Measurements from ENCODE around the gene SNRPA. TPM values are rescaled to one million over a fixed set of nuclear protein-coding genes. Genes with fewer than 3 reads are reported as not detected.
A peak's percentile ranks its signal among the peaks of the same experiment; 100 is the strongest.

Gene SNRPA
- total and polyA plus RNA-seq, 2 of the 13 experiments (the other 11 are each of a cell fraction or from before 2014, with no cell fraction given): 59.6 to 162 TPM

- Histone ChIP-seq H3K9ac (ENCODE audit: insufficient read depth, low read depth, low read length) (peak overlapping the region; percentile 90), H3K4me3 (replicated peaks in 1 of 3; ENCODE audit: insufficient read depth in 1 of 3, low read depth in 2 of 3, low read length in 3 of 3) (peak overlapping the region; percentile 77 to 94 (median 93); a peak in 5 of 6 replicates), H3K79me2 (ENCODE audit: insufficient read depth, low read length) (peaks cover 30% of the 10 kb centered on the region), H3K36me3 (replicated peaks in 1 of 2; ENCODE audit: control insufficient read depth in 1 of 2, insufficient read depth in 2 of 2, low read length in 2 of 2) (peaks cover 4 to 9% of the 10 kb centered on the region in 2 experiments; a peak in 2 of 5 replicates), H3K9me3 (ENCODE audit: low read length) (no peaks in the 10 kb centered on the region), H4K20me1 (ENCODE audit: insufficient read depth, low read length) (peaks cover 2% of the 10 kb centered on the region; the same call in 1 of the 2 replicates), H3K4me2 (ENCODE audit: low read depth, low read length) (peak overlapping the region; percentile 91), H2AFZ (ENCODE audit: low read length) (no peak overlapping the region), H3K27ac (ENCODE audit: extremely low read length, insufficient read depth, low read length) (no peak overlapping the region), H3K4me1 (ENCODE audit: insufficient read depth, low read length) (peaks cover 66% of the 10 kb centered on the region), H3K27me3 (ENCODE audit: control insufficient read depth in 1 of 2, insufficient read depth in 2 of 2, low read length in 2 of 2) (no peaks in the 10 kb centered on the region; a peak in 1 of 5 replicates)
- in situ Hi-C loops (cut with HindIII; ENCODE audit: extremely low pct_ligation_motif_present, low pct_unique_long_range_greater_than_20kb): no loop called here
- TF ChIP-seq TCF7L2 (IDR thresholded peaks at IDR 0.05; ENCODE audit: low read depth, low read length) (no peak), HNRNPL (IDR thresholded peaks at IDR 0.05; ENCODE audit: low read depth, low read length) (peak; percentile 70; the same call in 1 of the 2 replicates), SRY (CRISPR knock-in tag; IDR thresholded peaks at IDR 0.05) (no peak)
- TF ChIP-seq, protein P1, sequence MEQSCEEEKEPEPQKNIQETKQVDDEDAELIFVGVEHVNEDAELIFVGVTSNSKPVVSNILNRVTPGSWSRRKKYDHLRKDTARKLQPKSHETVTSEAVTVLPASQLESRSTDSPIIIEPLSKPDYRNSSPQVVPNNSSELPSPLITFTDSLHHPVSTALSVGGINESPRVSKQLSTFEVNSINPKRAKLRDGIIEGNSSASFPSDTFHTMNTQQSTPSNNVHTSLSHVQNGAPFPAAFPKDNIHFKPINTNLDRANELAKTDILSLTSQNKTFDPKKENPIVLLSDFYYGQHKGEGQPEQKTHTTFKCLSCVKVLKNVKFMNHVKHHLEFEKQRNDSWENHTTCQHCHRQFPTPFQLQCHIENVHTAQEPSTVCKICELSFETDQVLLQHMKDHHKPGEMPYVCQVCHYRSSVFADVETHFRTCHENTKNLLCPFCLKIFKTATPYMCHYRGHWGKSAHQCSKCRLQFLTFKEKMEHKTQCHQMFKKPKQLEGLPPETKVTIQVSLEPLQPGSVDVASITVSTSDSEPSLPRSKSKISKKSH (CRISPR knock-in tag; IDR thresholded peaks at IDR 0.05; ENCODE audit: borderline replicate concordance): 0 out of 2 replicates have a peak, but pooled peaks have one; percentile 37
- POLR2A ChIA-PET: interaction anchor here (3.5 to 5.0 kb wide), 2 partner anchors 23 to 50 kb away, joined by 28 to 44 read pairs; partner anchors contain the start of genes ACTMAP, RAB4B and SNRPA
- no peak for FAIRE-seq
- intact Hi-C loops (cut with micrococcal nuclease; ENCODE audit: unreplicated experiment): no loop called here
- CTCF ChIA-PET (ENCODE audit: low intra/inter-chr PET ratio, low total read pairs): no interaction called here
- ATAC-seq: no peak
- BruUV-seq (replicated peaks): no TSS peak
- DNase-seq (ENCODE audit: low spot score): no peak
- 92% methylated on average over 13 of the region's 27 CpGs for WGBS (ENCODE audit: low lambda C conversion rate)
Measured at GRCh38 chr19:40800339-40800996, 49.5 kb downstream of the SNRPA start.

GRCh38 chr19:40800997-40801377 lies 50.0 kb downstream of the SNRPA start:
- intact Hi-C loops (cut with micrococcal nuclease; ENCODE audit: unreplicated experiment): no loop called here
- no peak for DNase-seq (ENCODE audit: low spot score)
- BruUV-seq (replicated peaks): no TSS peak
- H3K27me3 ChIP-seq (ENCODE audit: control insufficient read depth in 1 of 2, insufficient read depth in 2 of 2, low read length in 2 of 2): no peaks in the 10 kb centered on the region; a peak in 2 of 5 replicates
- POLR2A ChIA-PET: interaction anchor here (1.5 to 5.0 kb wide), 4 partner anchors 23 to 84 kb away, joined by 3 to 44 read pairs (median 16); partner anchors contain the start of genes ACTMAP, COQ8B, ITPKC and RAB4B
- H3K79me2 ChIP-seq (ENCODE audit: insufficient read depth, low read length): peaks cover 34% of the 10 kb centered on the region
- in situ Hi-C loops (cut with HindIII; ENCODE audit: extremely low pct_ligation_motif_present, low pct_unique_long_range_greater_than_20kb): no loop called here
- peaks cover 2% of the 10 kb centered on the region; the same call in 1 of the 2 replicates for H4K20me1 ChIP-seq (ENCODE audit: insufficient read depth, low read length)
- H3K4me1 ChIP-seq (ENCODE audit: insufficient read depth, low read length): peaks cover 66% of the 10 kb centered on the region
- no peak overlapping the region; a peak in 2 of 6 replicates for H3K4me3 ChIP-seq (replicated peaks in 1 of 3; ENCODE audit: insufficient read depth in 1 of 3, low read depth in 2 of 3, low read length in 3 of 3)
- H3K27ac ChIP-seq (ENCODE audit: extremely low read length, insufficient read depth, low read length): no peak overlapping the region
- no peaks in the 10 kb centered on the region for H3K9me3 ChIP-seq (ENCODE audit: low read length)
- WGBS (ENCODE audit: low lambda C conversion rate): 99% methylated on average over 19 of the region's 27 CpGs
- FAIRE-seq: no peak
- H3K36me3 ChIP-seq (replicated peaks in 1 of 2; ENCODE audit: control insufficient read depth in 1 of 2, insufficient read depth in 2 of 2, low read length in 2 of 2): peaks cover 4 to 12% of the 10 kb centered on the region in 2 experiments; a peak in 2 of 5 replicates
- no peak for ATAC-seq
- CTCF ChIA-PET (ENCODE audit: low intra/inter-chr PET ratio, low total read pairs): no interaction called here
- H3K4me2 ChIP-seq (ENCODE audit: low read depth, low read length): peak overlapping the region; percentile 36; the same call in 1 of the 2 replicates
- no peak overlapping the region for H2AFZ ChIP-seq (ENCODE audit: low read length)
- H3K9ac ChIP-seq (ENCODE audit: insufficient read depth, low read depth, low read length): no peak overlapping the region
- TF ChIP-seq, protein P2, sequence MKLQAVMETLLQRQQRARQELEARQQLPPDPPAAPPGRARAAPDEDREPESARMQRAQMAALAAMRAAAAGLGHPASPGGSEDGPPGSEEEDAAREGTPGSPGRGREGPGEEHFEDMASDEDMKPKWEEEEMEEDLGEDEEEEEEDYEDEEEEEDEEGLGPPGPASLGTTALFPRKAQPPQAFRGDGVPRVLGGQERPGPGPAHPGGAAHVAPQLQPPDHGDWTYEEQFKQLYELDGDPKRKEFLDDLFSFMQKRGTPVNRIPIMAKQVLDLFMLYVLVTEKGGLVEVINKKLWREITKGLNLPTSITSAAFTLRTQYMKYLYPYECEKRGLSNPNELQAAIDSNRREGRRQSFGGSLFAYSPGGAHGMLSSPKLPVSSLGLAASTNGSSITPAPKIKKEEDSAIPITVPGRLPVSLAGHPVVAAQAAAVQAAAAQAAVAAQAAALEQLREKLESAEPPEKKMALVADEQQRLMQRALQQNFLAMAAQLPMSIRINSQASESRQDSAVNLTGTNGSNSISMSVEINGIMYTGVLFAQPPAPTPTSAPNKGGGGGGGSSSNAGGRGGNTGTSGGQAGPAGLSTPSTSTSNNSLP (IDR thresholded peaks at IDR 0.05; ENCODE audit: low read depth, low read length): no peak
- TF ChIP-seq RNF2 (conservative IDR thresholded peaks at IDR 0.05; ENCODE audit: low read depth) (no peak), ZHX1 (CRISPR knock-in tag; IDR thresholded peaks at IDR 0.05; ENCODE audit: low read depth) (0 out of 2 replicates have a peak, but pooled peaks have one; percentile 26), NR2F6 (IDR thresholded peaks at IDR 0.05) (no peak), NR2F6 (CRISPR knock-in tag; IDR thresholded peaks at IDR 0.05) (no peak), CENPX (CRISPR knock-in tag; IDR thresholded peaks at IDR 0.05) (no peak), ZFX (CRISPR knock-in tag; IDR thresholded peaks at IDR 0.05; ENCODE audit: low read depth) (no peak), RBFOX2 (IDR thresholded peaks at IDR 0.05; ENCODE audit: low read depth, low read length) (peak; percentile 71)

All from HepG2 (cell line).